Stomach smooth muscle (tissue), 2 donors: Measurements from ENCODE around the gene ACO1.

Source experiments
- H3K27ac ChIP-seq: one replicate; pipeline ENCODE4 v1.7.0; 2013; ENCODE audit warnings: mild to moderate bottlenecking, low read length, inconsistent platforms
- H3K27me3 ChIP-seq, 2 donors: one replicate each; pipeline ENCODE4 v1.7.0; 2013; ENCODE audit warnings: low read length in 2 of 2; ENCODE audit not compliant: insufficient read depth in 2 of 2, control insufficient read depth in 1 of 2
- H3K36me3 ChIP-seq, 2 donors: one replicate each; pipeline ENCODE4 v1.7.0; 2013; ENCODE audit warnings: low read length in 2 of 2; ENCODE audit not compliant: control insufficient read depth in 2 of 2, insufficient read depth in 2 of 2
- H3K4me1 ChIP-seq: one replicate; pipeline ENCODE4 v1.7.0; 2013; ENCODE audit warnings: low read length; ENCODE audit not compliant: control insufficient read depth, insufficient read depth
- H3K4me3 ChIP-seq, 2 donors: one replicate each; pipeline ENCODE4 v1.7.0; 2013; ENCODE audit warnings: low read length in 2 of 2
- H3K9ac ChIP-seq, 2 donors: one replicate each; pipeline ENCODE4 v1.7.0; 2013; ENCODE audit warnings: low read length in 2 of 2, mild to moderate bottlenecking in 1 of 2
- H3K9me3 ChIP-seq, 2 donors: one replicate each; pipeline ENCODE4 v1.7.0; 2013; ENCODE audit warnings: low read length in 2 of 2; ENCODE audit not compliant: control insufficient read depth in 2 of 2
- donor health status: healthy.
- donor health status: Pancreatic carcinoma.

The ACO1 gene

DNA sequence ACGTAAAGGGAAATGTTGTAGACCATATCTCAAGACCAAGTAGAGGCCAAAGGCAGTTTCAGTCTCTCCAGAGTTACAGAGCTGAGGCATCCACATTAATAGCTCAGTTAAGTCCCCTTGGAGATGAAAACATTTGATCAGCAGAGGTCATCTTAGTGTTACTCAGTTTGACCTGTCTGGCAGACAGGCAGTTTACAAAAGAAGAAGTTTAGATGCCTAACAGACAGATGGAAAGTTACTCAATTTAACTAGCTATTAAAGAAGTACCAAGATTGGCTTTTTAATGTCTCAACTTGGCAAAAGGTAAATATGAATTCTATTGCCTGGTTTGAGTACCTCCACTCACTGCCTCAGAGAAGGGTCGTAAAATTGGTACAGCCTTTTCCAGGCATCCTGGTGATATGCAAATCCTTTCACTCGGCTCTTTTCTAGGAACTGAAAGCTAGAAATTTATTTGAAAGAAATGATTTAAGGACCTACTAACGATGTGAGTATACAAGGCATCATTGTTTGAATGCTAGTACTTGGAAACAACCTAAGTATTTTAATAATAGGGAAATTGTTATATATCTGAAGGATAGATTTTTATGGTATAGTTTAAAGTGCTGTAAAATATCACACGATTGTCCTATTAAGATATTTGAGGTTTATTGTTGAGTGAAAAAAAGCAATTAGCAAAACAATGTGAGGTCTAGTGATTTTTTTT lies 14.8 kb downstream of the ACO1 start:
- no peaks in the 10 kb centered on the region for H3K27me3 ChIP-seq
- H3K36me3 ChIP-seq: no peaks in the 10 kb centered on the region
- no peak overlapping the region for H3K4me3 ChIP-seq
- H3K9ac ChIP-seq: no peak overlapping the region
- H3K9me3 ChIP-seq: no peaks in the 10 kb centered on the region
- no peak overlapping the region for H3K27ac ChIP-seq
- no peaks in the 10 kb centered on the region for H3K4me1 ChIP-seq

DNA sequence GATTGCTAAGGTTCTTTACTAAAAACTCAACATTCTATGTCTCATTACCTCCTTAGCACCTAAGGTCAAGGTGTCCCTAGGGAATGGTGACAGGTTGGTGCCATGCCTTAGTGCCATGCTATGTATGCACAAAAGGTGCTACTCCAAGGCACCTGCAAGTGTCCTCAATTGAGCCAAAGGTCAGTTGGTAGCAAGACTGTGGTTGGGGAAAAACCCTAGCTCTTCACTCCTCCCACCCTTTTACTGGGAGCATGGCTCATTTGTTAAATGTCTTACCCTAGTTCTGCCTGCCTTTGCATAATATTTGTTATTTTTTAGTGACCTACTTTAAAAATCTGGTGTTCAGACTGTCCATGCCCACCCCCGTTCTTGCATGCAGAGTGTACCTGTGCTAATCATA lies 17.0 kb downstream of the ACO1 start:
- no peak overlapping the region for H3K27ac ChIP-seq
- no peak overlapping the region for H3K4me3 ChIP-seq
- H3K4me1 ChIP-seq: no peaks in the 10 kb centered on the region
- no peak overlapping the region for H3K9ac ChIP-seq
- no peaks in the 10 kb centered on the region for H3K27me3 ChIP-seq
- no peaks in the 10 kb centered on the region for H3K9me3 ChIP-seq
- peaks cover 12 to 13% of the 10 kb centered on the region in 2 donors for H3K36me3 ChIP-seq

DNA sequence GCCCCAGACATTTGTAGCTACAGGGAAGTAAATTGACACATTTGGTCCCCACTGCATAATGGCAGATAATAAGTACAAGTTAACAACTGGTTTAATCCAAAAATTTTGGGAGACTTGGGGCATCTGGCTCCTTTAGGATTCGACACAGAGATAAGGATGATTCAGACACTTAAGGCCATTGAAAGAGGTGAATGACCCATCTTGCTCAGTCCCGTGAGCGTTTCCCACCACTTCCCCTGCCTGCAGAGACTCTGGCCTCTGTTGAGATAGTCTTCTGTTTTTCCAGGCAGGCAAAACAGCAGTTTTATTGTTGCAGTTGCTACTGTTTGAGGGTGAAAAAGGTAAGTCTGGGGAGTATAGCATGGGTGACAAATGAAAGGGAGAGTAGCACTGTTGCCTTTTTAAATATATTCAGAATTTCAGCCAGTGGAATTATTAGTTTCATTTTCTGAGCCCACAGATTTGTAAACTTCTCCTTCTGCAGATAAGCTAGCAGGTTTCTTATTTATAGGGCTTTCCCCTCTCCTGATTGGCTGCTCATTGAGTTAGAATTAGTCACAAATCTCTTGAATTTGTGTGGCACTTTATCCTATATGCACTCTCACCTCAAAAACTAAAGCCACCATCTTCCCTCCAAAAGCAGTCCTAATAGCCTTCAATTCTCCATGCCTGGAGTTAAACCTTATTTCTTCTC lies 19.3 kb downstream of the ACO1 start:
- Histone ChIP-seq H3K9ac (no peak overlapping the region), H3K36me3 (peaks cover 31% of the 10 kb centered on the region in 2 donors), H3K27me3 (no peaks in the 10 kb centered on the region), H3K4me3 (no peak overlapping the region), H3K27ac (no peak overlapping the region), H3K9me3 (no peaks in the 10 kb centered on the region), H3K4me1 (no peaks in the 10 kb centered on the region)

DNA sequence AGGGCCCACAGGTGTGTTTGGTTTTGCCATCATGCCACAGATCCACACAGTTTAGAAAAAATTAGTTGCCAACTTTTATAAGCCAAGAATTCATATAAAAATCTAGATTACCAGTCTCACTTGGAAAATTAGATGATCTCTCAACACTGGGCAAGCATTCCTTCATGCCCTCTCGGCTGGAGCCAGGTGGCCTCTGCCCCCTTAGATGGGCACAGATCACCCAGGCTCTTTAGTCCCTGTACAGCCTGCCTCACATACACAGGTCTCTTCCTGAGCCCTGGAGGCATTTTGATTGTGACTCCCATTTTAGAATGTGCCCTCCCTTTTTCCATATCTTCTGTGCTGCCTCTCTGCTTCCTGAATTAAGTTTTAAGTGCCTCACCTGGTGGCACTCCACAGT lies 20.0 kb downstream of the ACO1 start:
- Histone ChIP-seq H3K4me1 (no peaks in the 10 kb centered on the region), H3K9ac (no peak overlapping the region), H3K27ac (no peak overlapping the region), H3K36me3 (peaks cover 35 to 36% of the 10 kb centered on the region in 2 donors), H3K4me3 (no peak overlapping the region), H3K9me3 (no peaks in the 10 kb centered on the region), H3K27me3 (no peaks in the 10 kb centered on the region)

DNA sequence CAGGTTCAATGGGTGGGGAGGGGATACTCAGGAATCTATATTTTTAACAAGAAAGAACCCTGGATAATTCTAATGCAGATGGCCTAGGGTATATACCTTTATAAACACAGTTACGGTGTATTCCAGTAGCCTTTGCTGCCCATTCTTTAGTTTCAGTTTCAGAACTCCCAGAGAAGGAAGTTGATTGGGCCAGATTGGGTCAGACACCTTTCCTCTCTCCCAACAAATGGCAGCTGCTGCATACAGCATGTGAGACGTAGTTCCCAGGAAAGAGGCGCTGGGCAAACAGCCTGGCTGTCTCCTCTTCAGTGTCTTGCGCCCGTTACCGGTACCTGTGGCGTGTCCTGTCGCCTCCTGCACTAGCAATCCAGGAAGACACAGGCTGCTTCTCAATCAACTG lies 20.4 kb downstream of the ACO1 start:
- H3K4me1 ChIP-seq: no peaks in the 10 kb centered on the region
- no peaks in the 10 kb centered on the region for H3K9me3 ChIP-seq
- no peak overlapping the region for H3K4me3 ChIP-seq
- H3K27me3 ChIP-seq: no peaks in the 10 kb centered on the region
- H3K9ac ChIP-seq: no peak overlapping the region
- H3K27ac ChIP-seq: no peak overlapping the region
- peaks cover 36 to 37% of the 10 kb centered on the region in 2 donors for H3K36me3 ChIP-seq

DNA sequence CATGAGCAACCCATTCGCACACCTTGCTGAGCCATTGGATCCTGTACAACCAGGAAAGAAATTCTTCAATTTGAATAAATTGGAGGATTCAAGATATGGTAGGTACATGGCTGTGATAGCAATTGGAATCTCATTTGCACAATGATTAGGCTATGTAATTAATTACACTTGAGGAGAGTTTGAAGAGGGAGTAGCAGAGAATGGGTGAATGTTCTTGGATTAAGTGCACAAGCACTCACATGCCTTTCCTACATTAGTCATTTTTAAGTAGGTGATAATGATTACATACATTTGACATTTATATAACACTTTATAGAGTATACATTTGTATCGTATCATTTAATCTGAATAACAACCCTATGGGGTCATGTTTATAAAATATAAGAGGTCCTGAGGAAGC lies 21.1 kb downstream of the ACO1 start:
- Histone ChIP-seq H3K9ac (no peak overlapping the region), H3K27ac (no peak overlapping the region), H3K9me3 (no peaks in the 10 kb centered on the region), H3K27me3 (no peaks in the 10 kb centered on the region), H3K4me1 (no peaks in the 10 kb centered on the region), H3K36me3 (peaks cover 36 to 40% of the 10 kb centered on the region in 2 donors), H3K4me3 (no peak overlapping the region)

DNA sequence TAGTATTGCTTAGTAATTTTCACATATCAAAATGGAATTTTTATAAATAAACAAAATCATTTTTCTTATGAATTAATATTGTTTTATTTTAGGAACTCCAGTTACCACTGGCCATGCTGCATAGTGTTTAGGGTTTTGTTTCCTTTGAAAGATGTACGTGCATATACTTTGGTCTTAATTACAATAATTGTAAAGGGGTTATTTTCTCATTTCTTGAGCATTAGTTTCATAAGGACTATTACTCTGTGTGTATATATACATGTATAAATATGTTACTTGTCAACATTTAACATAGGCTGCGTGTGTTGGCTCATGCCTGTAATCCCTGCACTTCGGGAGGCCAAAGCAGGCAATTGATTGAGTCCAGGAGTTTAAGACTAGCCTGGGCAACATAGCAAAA lies 21.6 kb downstream of the ACO1 start:
- no peaks in the 10 kb centered on the region for H3K9me3 ChIP-seq
- H3K27ac ChIP-seq: no peak overlapping the region
- peaks cover 39 to 44% of the 10 kb centered on the region in 2 donors for H3K36me3 ChIP-seq
- H3K4me1 ChIP-seq: no peaks in the 10 kb centered on the region
- H3K4me3 ChIP-seq: no peak overlapping the region
- H3K27me3 ChIP-seq: no peaks in the 10 kb centered on the region
- H3K9ac ChIP-seq: no peak overlapping the region

DNA sequence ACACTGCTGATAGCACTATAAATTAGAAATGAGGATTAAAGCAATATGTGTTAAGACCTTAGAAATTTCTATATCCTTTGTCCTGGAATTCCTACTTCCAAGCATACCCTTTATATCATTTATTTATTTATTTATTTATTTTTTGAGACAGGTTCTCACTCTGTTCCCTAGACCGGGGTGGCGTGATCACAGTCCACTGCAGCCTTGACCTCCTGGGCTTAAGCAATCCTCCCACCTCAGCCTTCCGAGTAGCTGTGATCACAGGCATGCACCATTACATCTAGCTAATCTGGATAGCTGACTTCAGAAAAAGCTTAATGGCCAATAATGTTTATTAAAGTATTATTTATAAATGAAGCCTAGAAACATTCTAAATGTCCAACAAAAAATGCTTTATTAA lies 27.3 kb downstream of the ACO1 start:
- H3K4me3 ChIP-seq: no peak overlapping the region
- no peak overlapping the region for H3K9ac ChIP-seq
- H3K27ac ChIP-seq: no peak overlapping the region
- H3K4me1 ChIP-seq: no peaks in the 10 kb centered on the region
- H3K27me3 ChIP-seq: no peaks in the 10 kb centered on the region
- peaks cover 36 to 37% of the 10 kb centered on the region in 2 donors for H3K36me3 ChIP-seq
- no peaks in the 10 kb centered on the region for H3K9me3 ChIP-seq

DNA sequence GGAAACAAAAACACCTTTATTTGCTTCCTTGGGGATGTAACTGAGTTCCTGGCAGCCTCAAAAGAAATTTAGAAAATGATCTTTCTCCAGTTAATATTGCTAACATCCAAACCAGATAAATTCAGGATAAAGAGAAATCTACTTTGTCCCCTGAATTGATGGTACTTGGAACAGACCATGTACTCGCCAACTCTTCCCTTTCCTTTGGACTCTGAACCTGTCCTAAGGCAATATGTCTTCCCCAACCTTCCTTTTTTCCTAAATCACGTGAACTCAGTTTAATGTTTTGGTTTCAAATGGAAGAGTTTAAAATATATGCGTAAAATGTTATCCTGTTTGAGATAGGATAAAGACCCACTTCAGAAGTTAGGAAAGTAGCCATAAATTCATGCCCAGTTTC lies 28.0 kb downstream of the ACO1 start:
- peaks cover 32 to 35% of the 10 kb centered on the region in 2 donors for H3K36me3 ChIP-seq
- no peaks in the 10 kb centered on the region for H3K4me1 ChIP-seq
- H3K27ac ChIP-seq: no peak overlapping the region
- no peak overlapping the region for H3K4me3 ChIP-seq
- H3K9ac ChIP-seq: no peak overlapping the region
- H3K27me3 ChIP-seq: no peaks in the 10 kb centered on the region
- no peaks in the 10 kb centered on the region for H3K9me3 ChIP-seq

DNA sequence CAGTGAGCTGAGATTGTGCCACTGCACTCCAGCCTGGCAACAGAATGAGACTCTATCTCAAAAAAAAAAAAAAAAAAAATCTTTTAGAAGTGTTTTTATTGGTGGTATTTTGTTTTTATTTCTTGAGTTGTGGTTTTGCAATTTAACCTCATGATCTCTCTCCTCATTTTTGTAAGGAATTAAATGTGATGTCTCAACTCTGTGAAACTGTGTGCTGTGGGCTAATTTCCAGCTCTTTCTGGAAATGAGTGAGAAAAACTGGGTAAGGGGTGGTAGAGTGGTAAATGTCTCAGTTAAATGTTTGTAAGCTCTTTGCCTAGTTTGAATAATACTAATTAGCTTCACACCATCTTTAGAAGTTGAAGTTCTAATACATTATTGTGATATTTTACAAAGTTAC lies 29.0 kb downstream of the ACO1 start:
- Histone ChIP-seq H3K27me3 (no peaks in the 10 kb centered on the region), H3K36me3 (peaks cover 27 to 29% of the 10 kb centered on the region in 2 donors), H3K27ac (no peak overlapping the region), H3K9ac (no peak overlapping the region), H3K4me1 (no peaks in the 10 kb centered on the region), H3K9me3 (no peaks in the 10 kb centered on the region), H3K4me3 (no peak overlapping the region)

DNA sequence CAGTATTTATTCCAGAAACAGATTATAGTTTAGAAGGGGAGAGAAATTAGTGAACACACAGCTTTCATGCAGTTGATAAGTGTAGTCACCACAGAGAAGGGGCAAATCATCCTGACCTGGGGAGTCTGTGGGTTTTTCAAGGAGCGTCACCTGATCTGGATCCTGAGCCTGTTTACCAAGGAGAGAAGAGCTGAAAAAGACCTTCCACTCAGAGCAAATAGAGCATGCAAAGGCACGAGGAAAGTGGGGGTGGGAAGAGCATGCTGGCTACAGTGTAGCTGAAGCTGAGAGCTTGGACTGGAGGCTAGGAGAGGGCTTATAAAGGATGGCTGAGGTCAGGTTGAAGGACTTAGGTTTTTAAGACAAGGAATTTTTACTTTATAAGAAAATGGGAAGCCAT lies 30.4 kb downstream of the ACO1 start:
- Histone ChIP-seq H3K27ac (no peak overlapping the region), H3K9ac (no peak overlapping the region), H3K27me3 (no peaks in the 10 kb centered on the region), H3K4me3 (no peak overlapping the region), H3K4me1 (no peaks in the 10 kb centered on the region), H3K36me3 (peaks cover 25 to 28% of the 10 kb centered on the region in 2 donors), H3K9me3 (no peaks in the 10 kb centered on the region)
